Inflammatory macrophage treated with lipopolysaccharide for 1 hour (primary cell): ENCODE measurements around the gene ARL4C.
A peak's percentile ranks its signal among the peaks of the same experiment; 100 is the strongest.

Source experiments
- DNase-seq, 2 donors: peaks; one replicate each; pipeline ENCODE4 v3.0.0-alpha.2; 2020 to 2022

Gene ARL4C

GRCh38 chr2:234496835-234497593 is at the start of gene ARL4C:
Gene ARL4C (minus strand): TSS chr2:234497081. CDS start chr2:234496586, 495 bp downstream.
- peak; percentile 38 to 41 for DNase-seq

DNA sequence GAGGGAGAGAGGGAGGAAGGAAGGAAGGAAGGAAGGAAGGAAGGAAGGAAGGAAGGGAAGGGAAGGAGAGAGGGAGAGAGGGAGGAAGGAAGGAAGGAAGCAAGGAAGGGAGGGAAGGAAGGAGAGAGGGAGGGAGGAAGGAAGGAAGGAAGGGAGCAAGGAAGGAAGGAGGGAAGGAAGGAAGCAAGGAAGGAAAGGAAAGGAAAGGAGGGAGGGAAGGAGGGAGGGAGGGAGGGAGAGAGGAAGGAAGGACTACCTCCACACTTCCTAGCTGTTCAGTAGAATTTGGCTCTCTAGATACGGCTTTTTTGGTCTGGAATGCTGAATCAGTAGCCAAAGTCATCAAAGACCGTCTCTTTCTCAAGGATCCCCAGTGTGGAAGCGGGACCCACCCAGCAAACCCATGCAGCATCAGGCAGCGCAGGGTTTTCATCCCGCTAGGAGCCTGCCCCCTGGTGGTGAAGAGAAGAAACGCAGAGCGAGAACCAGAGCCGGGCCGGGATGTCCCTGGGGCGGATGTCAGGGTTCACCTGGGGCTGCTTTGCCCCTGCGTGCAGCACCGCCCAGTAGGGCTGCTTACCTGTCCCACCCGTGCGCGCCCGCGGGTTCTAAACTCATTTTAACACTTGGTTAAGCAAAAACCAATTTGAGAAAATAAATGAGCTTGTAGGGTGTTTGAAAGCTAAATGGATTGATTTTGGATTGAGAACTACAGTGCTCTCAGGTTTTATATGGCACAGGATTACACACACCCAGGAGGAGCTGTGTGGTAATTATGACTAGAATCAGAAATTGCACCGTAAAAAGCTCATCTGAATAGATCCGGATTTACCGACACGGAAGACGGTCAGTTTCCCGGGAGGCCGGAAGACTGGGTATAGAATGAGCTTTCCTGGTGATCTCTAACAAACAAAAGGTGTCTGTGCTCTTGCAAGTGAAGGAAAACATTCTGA is 48.1 kb upstream of the ARL4C start:
- peak; percentile 17 to 71 for DNase-seq

GRCh38 chr2:234542742-234543141 is 45.9 kb upstream of the ARL4C start:
- DNase-seq = no peak

- DNase-seq = no peak
Observed at GRCh38 chr2:234537929-234538328, 41.0 kb upstream of the ARL4C start.

DNA sequence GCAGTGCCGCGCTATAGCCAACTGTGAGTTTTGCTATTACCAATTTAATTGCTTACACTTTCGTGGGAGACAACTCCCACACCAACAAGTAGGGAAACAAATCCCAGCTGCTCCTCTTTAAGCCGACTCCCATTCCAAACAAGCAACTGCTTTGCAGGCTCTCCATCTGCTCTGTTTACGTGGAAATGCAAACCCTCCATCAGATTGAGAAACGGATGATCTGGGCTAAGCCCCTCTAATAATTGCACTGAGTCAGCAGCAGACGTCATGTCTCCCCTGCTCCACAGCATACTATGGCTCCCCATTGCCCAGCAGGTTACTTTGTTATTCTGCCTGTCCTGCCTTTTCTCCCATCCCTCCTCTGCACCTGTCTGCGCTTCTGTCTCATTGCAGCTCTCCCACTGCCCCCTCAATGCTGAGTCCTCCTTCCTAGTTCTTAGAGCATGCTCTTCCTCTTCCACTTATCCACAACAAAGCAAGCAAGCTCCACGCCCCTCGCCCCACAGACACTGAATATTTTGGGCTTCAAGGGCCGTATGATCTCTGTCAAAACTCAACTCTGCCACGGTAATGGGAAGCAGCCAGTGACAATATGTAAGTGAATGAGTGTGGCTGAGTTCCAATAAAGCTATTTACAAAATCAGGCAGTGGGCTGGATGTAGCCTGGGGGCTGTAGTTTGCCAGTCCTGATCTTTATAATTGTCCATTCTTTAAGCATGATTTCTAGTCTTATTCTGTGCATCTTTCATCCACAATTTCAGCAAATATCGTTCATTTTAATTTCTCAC is 39.5 kb upstream of the ARL4C start:
- DNase-seq = no peak

DNA sequence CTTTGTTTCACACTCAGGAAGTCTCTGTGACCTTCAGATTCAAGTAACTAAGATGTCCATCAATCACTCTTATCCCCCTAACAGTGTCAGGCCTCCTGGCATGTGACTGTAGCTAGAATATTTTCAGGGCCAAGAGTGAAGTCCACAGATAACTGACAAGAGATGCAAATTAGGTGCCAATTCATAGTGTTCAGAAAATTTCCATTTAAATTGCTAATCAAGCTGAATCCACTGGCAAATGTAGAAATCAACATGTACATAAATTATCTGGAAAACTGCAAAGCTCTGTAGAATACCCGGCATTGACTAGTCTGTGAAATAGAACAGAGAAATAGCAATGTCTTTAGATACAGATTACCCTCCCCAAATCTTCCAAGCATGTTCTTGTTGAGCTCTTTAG is 38.6 kb upstream of the ARL4C start:
- no peak for DNase-seq

DNA sequence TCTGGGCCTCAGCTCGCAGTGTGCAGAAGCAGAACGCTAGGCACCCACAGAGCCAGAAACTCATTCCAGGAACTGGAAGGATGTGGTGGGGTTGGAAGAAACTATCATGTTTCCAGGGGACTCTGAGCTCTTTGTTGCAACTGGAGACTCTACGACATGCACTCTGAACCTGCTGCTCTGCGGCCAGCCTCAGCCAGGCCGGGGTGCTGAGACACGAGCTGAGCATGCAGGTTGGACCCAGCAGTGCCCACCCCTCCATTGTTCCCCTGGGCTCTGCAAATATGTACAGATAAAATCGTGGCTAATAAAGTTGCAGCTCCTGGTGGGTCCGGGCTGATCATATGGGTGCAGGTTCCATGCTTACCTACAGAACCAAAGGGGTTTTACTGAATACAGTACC is 37.6 kb upstream of the ARL4C start:
- DNase-seq = no peak

DNA sequence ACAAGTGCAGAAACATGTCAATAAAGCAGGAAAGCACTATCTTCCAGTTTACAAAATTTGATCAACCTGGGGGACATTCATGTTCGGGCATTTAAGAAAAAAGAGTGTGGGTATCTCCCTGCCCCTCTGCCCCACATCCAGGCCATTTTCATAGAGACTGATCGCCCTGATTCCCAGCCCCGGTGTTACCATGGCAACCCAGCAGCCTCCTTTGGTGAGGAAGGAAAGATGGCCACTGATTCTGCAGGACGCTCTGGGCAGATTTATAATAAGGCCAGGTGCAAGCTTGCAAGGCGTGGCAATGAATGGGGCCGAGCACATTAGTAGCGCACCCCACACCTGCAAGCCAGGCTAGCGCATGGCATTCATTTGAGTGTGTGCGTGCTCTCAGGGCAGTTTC is 36.7 kb upstream of the ARL4C start:
- DNase-seq = no peak

DNA sequence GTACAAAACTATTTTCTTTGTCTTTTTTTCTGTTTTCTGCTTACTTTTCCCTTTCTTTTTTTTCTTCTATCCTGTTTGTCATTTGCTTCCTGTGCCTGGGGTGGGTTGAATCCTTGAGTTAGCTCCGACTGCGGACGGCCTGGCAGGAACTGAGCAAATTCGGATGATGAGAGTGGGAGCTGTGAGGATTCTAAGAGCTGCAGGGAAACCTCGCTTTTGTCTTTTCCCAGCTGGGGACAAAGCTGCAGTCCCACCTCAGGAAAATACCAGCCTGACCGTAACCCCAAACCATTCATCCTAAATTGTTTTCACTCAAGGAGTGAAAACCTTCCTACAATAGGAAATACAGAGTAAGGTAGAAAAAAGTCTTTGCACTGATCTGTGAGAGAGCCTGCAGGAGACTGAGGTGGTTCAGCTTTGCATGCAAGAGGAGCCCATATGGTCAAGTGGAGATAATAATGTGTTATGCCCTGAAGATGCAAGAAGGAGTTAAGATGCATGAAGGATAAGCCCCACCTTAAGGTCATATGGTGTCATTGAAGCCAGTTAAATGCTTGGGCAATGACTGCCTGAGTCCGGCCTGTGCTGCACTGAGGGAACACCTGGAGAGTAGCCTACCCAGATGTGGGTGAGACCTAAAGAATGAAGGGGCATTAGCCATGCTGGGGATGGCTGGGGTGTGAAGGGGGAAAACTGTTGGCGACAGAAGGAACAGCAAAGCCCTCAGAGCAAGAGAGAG is 31.7 kb upstream of the ARL4C start:
- no peak for DNase-seq

DNA sequence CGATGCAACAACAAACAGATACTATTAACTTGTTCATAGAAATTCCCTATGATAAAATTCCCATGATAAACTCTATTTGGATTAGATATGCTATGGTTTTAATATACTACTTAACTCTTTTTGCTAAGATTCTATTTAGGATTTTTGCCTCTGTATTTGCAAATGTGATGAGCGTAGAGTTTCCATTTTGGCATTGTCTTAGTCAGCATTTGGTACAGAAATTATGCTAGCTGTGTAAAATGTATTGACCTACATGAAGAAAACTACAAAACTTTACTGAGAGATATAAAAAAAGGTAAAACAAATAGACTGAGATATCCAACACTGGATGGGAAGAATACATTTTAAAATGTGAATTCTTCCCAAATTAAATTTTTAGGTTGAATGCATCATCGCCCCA is 29.8 kb upstream of the ARL4C start:
- DNase-seq = no peak

DNA sequence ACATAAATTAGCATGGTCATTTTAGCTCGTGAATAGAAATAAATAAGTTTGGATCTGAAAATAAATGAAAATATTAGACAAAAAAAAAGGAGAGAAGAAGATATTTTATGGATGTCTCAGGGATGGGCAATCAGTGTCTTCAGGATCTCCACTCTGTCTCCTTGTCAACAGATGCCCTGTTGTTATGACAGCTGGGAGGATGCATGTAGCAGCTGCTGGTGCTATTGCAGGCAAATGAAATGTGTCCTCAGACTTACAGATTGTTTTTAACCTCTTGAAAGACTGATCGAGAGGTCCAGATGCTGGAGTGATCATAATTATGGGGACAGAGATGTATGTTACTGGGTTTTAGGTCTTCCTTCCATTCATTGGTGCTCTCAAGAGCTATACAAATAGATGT is 24.7 kb upstream of the ARL4C start:
- no peak for DNase-seq

- no peak for DNase-seq
Observed at GRCh38 chr2:234518986-234519642, 22.2 kb upstream of the ARL4C start.

DNA sequence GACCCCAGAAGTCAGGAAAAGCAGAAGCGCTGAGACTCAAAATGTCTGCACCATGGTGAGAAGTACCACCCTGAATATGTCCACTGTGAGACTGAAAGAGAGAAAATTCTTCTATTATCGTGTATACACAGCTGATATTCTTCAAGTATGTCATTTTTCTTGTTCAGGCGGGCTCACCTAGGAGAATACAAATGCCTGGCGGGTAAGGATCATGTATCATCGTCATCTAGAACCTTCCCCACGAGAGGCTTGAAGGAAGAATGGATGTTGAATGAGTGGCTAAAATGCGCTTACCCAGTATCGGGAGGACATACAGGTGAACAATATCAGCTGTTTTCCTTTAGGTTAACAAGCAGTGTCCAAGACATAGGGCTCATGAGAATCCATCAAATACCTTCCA is 21.1 kb upstream of the ARL4C start:
- DNase-seq = no peak

GRCh38 chr2:234514873-234515638 is 18.2 kb upstream of the ARL4C start:
- DNase-seq = no peak

- DNase-seq = no peak
Observed at GRCh38 chr2:234514099-234514498, 17.2 kb upstream of the ARL4C start.

GRCh38 chr2:234512884-234513669 is 16.2 kb upstream of the ARL4C start:
- DNase-seq = no peak

DNA sequence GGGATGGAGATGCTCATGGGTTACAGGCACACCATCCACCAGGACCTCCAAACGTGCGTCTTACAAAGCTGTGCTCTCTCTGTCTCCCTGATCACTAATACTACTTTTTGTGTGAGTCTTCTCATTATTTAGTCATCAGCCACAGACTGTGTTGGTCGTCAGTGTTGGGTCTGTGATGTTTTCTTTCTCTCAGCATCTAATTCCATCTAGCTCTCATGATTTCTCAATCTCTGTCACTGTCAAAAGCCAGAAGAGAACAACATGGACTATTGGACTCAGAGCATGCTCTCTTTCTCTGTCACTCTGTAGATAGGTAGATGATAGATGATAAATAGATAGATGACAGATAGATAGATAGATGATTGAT is 6.0 kb upstream of the ARL4C start:
- DNase-seq = no peak

- DNase-seq = no peak
Observed at GRCh38 chr2:234502285-234502918, 5.5 kb upstream of the ARL4C start.

GRCh38 chr2:234500394-234501006 is 3.6 kb upstream of the ARL4C start:
- peak; percentile 49 to 66 for DNase-seq
